NCI-H2107 (cell line): Measurements from ENCODE around the gene NANP.
"Not testable (repeated sequence)": the region's sequence is repeated elsewhere in the genome, so short reads cannot be mapped to it uniquely, and the experiment has no call there.

Experiments used
- DNase-seq: peaks from one replicate; lab custom pipeline; 2025; lab: John Stamatoyannopoulos, UW

Gene NANP, protein sequence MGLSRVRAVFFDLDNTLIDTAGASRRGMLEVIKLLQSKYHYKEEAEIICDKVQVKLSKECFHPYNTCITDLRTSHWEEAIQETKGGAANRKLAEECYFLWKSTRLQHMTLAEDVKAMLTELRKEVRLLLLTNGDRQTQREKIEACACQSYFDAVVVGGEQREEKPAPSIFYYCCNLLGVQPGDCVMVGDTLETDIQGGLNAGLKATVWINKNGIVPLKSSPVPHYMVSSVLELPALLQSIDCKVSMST

DNA sequence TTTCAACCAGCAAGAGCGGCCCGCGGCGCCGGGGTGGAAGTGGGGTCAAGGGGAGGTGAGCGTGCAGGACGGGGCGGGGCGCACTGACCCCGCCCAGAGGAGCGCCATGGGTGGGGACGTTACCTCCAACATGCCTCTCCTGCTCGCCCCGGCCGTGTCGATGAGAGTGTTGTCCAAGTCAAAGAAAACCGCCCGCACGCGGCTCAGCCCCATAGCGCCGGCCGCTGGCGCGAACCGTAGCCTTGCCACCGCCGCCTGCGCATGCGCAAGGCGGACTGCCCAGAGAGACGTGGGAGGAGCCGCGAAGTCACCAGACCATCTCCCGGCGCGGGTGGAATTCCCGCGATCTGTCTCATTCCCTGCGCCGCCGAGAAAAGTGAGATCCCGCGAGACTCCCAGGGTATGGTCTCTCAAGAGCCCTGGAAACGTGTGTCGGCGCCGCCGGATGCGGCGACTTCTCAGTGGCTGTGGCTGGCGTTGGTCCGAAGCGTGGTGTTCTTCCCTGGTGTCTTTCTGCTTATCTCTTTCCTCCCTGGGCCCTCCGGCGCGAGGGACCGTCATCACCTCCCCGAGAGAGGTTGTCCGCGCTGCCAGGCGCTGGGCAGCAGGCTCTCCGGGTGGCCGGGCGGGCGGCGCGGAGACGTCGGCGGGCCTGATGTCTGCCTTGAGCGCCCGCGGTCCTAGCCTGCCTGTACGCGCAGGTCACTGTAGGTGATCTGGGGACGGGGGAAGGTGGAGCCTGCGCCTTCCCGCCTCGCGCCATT, at the start of gene NANP:
Gene NANP, minus strand, starts transcription at position 279 of the 764 bp plus-strand sequence. Its CDS starts 66 bp downstream, at position 213.
- DNase-seq = peak; percentile 91

DNA sequence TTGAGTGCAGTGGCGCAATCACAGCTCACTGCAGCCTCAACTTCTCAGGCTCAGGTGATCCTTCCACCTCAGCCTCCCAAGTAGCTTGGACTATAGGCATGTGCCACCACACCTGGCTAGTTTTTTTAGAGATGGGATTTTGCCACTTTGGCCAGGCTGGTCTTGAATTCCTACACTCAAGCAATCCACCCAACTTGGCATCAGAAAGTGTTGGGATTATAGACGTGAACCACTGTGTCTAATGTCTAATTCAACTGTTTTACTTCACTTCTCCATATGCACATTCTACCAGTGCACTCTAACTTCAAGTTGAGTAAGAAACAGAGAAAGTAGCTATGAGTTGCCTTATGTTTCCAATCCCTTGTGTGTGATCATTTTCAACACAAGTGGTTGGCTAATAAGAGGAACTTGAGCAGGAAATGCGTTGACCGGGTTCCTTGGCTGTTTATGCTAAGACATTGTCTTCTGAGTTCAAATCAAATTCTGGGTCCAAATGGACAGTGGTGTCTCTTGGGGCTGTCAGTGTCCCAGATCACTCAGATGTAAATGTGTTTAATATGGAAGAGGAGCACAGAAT, 48.9 kb upstream of the NANP start:
- no peak for DNase-seq

DNA sequence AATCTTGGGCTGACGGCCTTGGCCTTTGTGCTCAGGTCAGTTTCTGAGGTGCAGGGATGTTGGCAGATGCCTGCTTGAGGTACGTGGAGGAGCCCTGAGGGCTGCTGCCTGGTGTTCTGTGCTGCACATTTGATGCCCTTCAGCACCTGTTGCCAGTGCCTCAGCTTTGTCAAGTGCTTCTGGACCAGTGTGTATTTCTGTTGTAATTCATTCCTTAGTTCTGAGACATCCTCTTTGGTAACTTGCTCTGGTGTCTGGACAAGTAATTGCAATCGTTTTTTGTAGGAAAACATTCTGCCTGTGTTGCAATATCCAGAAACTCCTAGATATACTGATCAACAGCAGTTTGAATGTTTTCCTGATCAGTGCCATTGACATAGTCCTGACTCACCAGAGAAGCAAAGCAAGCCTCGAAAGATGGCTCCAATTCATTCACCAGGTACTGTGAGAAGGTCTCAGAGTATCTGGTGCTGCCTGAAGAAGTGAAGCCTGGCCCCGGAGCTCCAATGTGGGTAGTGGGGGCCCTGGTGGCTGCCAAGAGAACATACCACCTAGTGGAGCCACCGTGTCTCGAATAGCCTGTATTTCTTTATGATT, 46.1 kb upstream of the NANP start:
- DNase-seq = no peak

DNA sequence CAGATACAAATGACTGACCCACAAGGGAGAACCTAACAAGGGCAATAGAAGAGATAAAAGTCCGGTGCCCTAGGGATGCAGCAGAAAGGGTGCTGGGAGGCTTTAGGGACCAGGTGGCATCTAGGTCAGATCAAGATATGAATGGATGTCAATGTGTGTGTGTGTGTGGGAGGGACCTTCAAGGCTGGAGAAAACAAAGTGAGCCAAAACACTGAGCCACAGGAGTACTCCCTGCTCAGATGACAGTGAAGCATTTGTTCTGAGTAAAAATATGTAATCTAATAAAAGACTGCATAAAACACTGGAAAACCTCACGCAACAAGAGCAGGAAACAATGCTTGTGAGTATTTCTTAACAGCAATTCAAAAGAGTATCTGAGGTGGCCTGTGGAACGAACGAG, 44.6 kb upstream of the NANP start:
- no peak for DNase-seq

DNA sequence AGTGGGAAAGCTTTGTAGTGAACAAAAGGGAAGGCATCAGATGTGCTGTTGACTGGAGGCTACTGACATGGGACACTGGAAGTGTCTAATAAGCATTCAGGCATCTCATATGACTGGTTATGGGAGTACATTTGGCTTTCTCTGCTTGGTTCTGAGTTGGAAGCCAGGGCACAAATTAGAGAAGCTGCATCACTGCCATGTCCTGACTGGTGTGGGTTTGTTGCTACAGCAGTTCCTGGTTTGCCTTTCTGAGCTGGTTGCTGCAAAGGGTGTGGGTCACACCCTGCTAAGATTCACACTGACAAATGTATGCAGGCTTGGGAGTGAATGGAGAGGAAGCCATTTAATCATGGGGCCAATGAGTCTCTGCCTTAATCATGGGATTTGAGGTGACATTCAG, 36.2 kb upstream of the NANP start:
- DNase-seq = no peak

DNA sequence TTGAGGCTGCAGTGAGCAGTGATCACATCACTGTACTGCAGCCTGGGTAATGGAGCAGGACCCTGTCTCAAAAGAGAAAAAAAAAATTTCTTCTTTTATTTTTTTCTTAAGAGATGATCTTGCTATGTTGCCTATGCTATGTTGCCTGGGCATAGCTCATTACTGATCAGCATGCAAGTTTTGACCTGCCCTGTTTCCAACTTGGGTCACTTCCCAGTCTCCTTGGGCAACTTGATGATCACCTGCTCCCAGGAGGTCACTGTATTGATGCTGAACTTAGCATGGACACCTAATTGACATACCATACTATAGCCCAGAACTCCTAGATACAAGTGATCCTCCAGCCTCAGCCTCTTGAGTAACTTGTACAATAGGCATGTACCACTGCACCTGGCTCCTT, 30.7 kb upstream of the NANP start:
- no peak for DNase-seq

DNA sequence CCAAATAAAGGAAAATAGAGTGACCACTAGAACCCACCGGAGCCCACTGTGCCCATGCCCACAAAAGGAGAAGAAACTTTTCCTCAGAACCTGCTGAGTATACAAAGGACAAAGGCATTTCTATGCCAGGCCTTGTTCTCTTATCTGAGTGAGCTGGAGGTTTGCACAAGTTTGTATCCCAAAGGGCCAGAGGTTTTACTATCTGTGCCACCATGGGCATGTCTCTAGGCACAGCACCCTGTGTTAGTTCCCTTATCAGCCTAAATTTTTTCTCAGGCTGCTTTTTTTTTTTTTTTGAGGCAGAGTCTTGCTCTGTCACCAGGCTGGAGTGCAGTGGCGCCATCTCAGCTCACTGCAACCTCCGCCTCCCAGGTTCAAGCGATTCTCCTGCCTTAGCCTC, 29.1 kb upstream of the NANP start:
- not testable (repeated sequence) for DNase-seq

DNA sequence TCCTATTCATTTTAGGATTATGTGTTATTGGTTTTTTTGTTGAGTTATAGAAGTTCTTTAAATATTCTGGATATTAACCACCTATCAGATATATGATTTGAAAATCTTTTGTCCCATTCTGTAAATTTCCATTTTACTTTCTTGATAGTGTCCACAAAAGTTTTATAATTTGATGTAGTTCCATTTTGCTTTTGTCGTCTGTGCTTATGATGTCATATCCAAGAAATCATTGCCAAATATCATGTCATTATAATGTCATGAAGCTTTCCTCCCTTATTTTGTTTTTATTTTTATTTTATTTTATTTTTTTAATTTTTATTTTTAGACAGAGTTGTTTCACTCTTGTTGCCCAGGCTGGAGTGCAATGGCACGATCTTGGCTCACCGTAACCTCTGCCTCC, 21.0 kb upstream of the NANP start:
- DNase-seq = no peak

DNA sequence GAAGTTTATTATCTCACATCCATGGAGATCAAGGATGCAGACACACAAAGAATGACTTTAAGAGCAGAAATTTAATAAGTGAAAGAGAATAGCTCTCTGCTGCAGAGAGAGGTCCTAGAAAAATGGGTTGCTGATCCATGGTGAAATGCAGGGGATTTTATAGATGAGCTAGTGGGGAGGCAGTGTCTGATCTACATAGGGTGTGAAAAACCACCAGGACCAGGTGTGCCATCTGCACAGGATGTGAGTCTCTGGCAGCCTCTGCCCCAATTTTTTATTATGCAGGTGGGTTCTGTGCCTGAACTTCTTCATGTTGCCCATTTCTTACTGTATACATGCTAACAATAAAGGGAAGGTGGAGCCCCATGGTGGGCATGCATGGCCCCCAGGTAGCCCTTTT, 19.9 kb upstream of the NANP start:
- no peak for DNase-seq

DNA sequence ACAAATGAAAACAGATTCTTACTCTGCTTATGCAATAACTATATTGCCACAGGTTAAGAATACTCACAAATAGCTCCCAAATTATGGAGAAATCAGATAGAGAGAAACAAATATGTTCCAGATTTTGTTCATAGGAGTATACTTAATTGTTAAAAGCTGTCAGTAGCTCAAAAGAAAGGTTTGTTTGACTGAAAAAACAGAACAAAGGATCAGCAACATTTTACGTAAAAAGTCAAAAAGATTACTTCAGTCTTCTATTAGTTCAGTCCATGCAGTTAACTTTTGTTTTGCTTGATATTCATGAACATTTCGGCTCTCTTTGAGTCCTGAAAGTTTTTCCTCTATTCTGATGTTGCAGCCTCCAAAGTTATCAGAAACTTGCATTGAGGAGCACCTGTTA, 13.4 kb upstream of the NANP start:
- no peak for DNase-seq

DNA sequence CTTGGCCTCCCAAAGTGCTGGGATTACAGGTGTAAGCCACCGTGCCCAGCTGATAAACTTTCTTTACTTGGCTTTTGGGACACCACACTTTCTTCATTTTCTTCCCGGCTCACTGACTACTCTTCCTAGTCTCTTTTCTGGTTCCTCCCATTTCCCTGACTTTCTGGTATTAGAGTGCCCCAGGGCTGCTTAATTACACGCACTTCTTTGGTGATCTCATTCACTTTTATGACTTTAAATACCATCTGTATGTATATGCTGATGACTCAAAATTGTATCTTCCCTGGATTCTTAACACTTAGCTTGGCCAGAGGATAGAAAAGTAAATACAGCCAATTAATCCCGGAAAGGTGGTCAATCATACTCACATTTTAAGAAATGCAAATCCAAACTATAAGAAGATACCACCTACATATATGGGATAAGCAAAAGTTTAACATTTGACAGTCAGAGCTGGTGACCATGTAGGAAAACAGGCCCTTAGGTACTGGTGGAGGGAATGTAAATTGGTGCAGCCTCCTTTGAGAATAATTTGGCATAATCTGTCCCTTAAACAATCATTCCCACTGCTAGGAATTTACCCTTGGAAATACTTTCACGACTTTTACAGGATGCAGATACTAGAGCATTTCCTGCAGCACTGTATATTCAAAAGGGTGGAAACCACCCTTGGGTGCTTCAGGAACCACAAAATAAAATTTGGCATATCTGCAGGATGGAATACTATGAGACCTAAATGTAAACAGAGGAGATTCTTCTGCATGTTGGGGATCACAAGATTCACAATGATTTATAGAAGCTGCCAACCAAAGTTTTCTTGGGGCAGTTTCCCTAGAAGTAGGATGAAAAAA, 9.4 kb upstream of the NANP start:
- no peak for DNase-seq

DNA sequence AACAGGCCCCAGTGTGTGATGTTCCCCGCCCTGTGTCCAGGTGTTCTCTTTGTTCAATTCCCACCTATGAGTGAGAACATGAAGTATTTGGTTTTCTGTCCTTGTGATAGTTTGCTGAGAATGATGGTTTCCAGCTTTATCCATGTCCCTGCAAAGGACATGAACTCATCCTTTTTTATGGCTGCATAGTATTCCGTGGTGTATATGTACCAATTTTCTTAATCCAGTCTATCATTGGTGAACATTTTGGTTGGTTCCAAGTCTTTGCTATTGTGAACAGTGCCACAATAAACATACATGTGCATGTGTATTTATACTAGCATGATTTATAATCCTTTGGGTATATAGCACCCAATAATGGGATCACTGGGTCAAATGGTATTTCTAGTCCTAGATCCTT, 6.8 kb upstream of the NANP start:
- DNase-seq = not testable (repeated sequence)

DNA sequence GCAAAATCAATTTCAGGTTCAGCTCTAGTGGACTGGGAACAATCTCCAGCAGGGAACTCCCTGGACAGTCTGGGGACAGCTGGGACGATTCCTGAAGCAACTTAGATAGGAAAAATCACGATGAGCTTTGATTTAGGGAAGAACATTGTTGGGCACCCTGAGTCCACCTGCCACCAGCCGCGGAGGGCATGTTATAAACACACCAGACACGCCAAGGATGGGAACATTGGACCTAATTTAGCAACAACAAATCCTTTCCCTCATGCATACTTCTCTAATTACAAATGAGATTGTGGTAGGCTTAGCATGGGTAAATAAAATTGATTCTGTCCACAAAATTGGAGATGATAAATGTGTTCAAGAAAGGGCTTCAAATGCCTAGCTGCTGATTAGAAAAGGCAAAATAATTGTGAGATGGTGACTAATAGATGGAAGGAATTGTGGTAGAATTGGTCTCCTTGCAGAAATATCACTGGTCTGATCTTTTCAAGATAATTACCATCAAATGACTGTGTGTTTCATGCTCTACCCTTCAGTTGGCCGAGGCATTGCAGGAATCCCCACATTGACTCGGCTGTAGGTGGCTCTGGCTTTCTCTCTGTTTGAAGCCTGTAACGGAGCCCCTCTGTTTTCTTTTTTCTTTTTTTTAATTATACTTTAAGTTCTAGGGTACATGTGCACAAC, 6.1 kb upstream of the NANP start:
- DNase-seq = no peak

DNA sequence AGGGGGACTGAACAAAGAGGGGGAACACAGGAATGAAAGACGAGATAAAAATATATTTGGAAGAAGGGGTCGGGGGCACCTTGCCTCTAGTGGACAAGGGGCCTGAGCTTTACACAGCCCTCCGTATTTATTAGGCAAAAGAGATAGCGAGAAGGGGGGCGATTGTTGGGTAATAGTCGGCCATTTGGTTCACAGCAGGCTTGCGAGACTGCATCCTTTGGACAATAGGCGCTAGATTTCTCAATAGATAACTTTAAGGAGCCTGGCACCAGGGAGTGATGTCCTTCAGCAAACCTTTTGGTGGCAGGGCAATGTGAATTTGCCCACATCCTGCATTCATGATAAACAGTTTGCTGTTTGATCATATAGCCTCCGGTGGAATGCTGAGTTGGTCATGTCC, 3.0 kb upstream of the NANP start:
- DNase-seq = no peak

DNA sequence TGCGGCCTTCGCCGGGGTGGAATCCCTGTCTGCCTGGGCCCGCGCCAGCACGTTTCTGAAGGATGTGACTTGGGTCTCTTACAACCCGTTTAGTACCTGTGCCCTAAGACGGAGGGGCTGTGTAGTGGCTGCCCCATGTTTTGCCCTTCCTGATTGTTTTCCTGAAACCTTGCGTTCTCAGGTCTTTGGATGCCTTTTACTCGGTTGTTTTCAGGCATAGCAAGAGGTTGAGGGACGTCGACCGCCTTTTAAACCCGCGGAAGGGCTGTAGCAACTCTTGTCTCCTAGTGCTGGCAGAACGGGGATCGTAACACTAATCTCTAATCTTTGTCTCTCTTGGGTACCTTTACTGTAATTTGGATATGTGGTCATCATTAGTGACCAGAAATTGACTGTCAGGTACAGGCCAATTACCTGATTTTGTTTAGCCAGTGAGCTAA, 706 bp upstream of the NANP start:
- no peak for DNase-seq

DNA sequence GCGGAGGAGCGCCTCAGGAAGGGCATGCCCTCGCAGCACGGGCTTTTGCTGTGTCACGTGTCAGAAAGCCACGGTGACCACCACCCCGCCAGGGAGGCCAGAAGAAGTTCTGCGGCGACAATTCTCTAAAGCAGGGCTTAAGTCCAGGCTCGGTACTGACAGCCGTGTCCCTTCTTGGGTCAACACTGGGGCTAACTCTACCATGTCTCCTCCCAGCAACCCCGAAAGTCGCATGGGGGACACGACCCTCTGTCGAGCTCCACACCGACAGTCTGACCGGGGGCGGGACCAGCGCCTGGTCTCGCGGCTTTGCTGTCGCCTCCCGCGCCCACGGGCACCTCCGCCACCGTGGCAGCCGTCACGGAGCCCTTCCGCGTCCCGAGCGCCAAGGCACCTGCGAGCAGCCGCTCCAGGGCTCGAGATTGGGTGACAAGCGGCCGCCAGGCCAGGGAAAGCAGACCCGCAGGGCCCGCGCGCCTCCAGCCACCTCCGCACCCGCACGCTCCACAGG, 534 bp downstream of the NANP start:
- DNase-seq = no peak

DNA sequence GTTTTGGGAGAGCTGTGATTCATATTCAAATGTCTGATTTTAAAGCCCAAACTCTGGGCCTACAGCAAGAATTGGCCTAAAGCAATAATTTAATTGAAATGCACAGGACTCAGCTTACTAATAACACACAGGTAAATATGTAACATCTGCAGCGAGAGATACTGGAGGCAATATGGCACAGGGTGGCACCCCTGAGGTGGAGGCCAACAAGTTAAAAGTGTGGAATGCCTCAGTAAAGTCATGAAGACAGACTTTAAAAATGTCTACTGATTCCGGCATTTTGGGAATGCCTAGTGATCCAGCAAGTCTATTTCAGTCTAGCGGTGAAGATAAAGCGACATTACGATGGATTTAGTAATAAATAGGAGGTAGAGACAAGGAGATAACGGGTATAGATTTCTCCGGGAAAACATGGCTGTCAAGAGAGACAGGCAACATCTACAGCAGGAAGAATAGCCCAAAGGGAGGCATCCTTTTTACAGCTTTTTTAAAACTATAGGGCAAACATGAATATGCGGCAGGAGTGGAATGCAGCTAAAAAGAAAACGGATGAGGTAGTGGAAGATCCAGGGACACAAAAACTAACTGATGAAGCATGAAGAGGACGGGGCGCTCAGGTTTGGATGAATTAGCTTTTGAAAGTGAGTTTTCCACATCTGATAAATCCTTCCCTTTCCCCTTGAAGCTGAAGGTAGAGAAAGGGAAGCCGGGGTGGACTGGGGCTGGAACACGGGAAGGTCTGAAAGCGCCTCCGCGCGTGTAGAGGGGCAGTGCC, 1.2 kb downstream of the NANP start:
- DNase-seq = no peak

DNA sequence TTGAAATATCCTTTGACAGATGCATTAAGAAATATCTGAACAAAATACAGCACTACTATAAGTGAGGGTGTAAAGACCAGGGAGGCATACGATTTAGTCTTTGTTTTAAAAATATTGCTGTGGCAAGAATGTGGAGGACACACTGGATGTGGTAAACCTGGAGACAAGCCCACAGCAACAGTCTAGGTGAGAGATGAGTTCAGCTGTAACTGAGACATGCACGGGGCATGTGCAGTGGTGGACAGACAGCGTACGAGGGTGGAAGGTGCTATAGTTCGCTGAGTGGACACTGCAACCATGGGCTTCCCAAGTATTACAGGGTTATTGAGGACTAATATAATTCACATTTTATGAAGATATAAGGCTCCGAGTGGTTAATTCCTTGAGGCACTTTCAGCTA, 1.8 kb downstream of the NANP start:
- DNase-seq = no peak

DNA sequence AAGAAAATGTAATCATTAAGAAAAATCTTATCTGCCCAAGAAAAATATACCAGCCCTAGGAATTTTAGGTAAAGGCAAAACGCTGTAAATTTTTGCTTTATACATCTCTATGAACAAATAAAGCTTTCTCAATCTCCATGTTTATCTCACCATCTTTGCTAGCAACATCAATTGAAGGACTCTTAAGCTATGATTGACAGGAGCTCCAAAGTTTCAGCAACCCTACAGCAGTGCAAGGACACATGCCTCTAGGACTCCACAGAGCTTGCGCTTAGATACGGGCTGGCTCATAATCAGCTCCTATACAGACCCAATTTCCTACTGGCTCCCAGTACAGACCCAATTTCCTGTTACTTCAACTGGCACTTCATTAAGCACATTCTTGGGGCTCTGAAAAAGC, 4.3 kb downstream of the NANP start:
- DNase-seq = no peak

DNA sequence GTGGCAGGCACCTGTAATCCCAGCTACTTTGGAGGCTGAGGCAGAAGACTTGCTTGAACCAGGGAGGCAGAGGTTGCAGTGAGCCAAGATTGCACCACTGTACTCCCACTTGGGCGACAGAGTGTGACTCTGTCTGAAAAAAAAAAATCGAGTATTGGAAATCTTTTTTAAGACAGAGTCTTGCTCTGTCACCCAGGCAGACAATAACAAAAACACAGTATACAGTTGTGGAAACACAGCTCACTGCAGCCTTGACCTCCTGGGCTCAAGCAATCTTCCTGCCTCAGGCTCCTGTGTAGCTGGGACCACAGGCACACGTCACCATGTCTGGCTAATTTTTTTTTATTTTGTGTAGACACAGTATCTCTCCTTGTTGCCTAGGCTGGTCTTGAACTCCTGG, 15.0 kb downstream of the NANP start:
- DNase-seq = no peak
